Esophagus (tissue), 2 donors: ENCODE results near the gene HOXB7. TPM values are rescaled to one million over a fixed set of nuclear protein-coding genes. Genes with fewer than 3 reads are reported as not detected.

Source experiments
- H3K27ac ChIP-seq, 2 donors: one replicate each; pipeline ENCODE4 v1.5.1; 2013; ENCODE audit warnings: low read depth in 2 of 2, mild to moderate bottlenecking in 2 of 2, inconsistent platforms in 1 of 2, low read length in 1 of 2, moderate library complexity in 1 of 2
- H3K27me3 ChIP-seq, 2 donors: one replicate each; pipeline ENCODE4 v1.6.1; 2013; ENCODE audit warnings: low read length in 2 of 2, control low read depth in 1 of 2, mild to moderate bottlenecking in 1 of 2; ENCODE audit not compliant: insufficient read depth in 2 of 2, control insufficient read depth in 1 of 2
- H3K36me3 ChIP-seq, 2 donors: one replicate each; pipeline ENCODE4 v1.6.1; 2013; ENCODE audit warnings: low read length in 1 of 2; ENCODE audit not compliant: control insufficient read depth in 2 of 2, insufficient read depth in 2 of 2
- H3K4me1 ChIP-seq, 2 donors: one replicate each; pipeline ENCODE4 v1.6.1; 2013; ENCODE audit warnings: low read length in 1 of 2; ENCODE audit not compliant: control insufficient read depth in 2 of 2, insufficient read depth in 2 of 2
- H3K4me3 ChIP-seq, 2 donors: one replicate each; pipeline ENCODE4 v1.5.1; 2013; ENCODE audit warnings: low read length in 2 of 2, mild to moderate bottlenecking in 2 of 2, low read depth in 1 of 2, moderate library complexity in 1 of 2
- H3K9me3 ChIP-seq, 2 donors: one replicate each; pipeline ENCODE4 v1.6.1; 2013; ENCODE audit warnings: mild to moderate bottlenecking in 2 of 2, low read depth in 1 of 2, low read length in 1 of 2, moderate library complexity in 1 of 2; ENCODE audit not compliant: control insufficient read depth in 2 of 2, insufficient read depth in 1 of 2
- WGBS, 2 donors: extraction: QIAGEN DNeasy Blood & Tissue Kit; methylation state at CpG; one replicate each; pipeline ENCODE4 v1.1.7; 2013; 5-methylcytosine and 5-hydroxymethylcytosine counted together
- polyA plus RNA-seq, 2 donors: library from polyadenylated mRNA; stranded (reverse); fragments of 200-250 nt; gene quantifications; one replicate each; pipeline ENCODE4 v1.2.3, GENCODE V29; 2013
- donor health status: healthy with polysubstance abuse.
- donor health status: Bipolar disorder and iron deficiency.

HOXB7 gene
- polyA plus RNA-seq, 2 donors = 0.27 to 0.39 TPM

- Histone ChIP-seq H3K27ac (no peak overlapping the region), H3K36me3 (no peaks in the 10 kb centered on the region), H3K4me3 (peak overlapping the region in 1 of 2 donors; percentile 2), H3K9me3 (peaks cover 0 to 2% of the 10 kb centered on the region in 2 donors), H3K4me1 (peaks cover 10 to 11% of the 10 kb centered on the region in 2 donors), H3K27me3 (peaks cover 6 to 71% of the 10 kb centered on the region in 2 donors)
- WGBS, 2 donors = 2 to 3% methylated on average over 58 to 66 of the region's 66 CpGs
These were observed 14.0 kb upstream of the HOXB7 start for GRCh38 chr17:48624544-48625494.

- 26 to 29% methylated on average over 5 of the region's 5 CpGs for WGBS, 2 donors
- H3K4me3 ChIP-seq = no peak overlapping the region
- peaks cover 6 to 67% of the 10 kb centered on the region in 2 donors for H3K27me3 ChIP-seq
- H3K36me3 ChIP-seq = no peaks in the 10 kb centered on the region
- peaks cover 10 to 11% of the 10 kb centered on the region in 2 donors for H3K4me1 ChIP-seq
- peaks cover 0 to 2% of the 10 kb centered on the region in 2 donors for H3K9me3 ChIP-seq
- H3K27ac ChIP-seq = no peak overlapping the region
These were observed 13.3 kb upstream of the HOXB7 start for GRCh38 chr17:48624118-48624517.

DNA sequence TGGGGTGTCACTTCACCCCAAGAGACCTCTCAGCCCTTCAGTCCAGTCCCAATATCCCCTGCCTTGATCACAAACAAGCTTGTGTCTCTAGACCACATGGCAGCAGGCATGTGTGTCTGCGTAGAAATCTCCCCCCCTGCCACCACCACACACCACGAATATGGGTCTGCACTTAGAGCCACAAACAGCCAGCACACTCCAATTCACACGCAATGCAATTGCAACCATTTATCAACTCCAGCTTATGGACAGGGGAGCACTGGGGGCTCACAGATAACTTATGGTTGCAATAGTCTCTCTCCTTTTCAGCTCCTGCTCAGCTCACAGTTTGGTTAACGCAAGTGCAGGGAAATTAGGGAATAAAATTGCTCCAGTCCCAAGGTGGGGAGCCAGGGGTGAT is 12.8 kb upstream of the HOXB7 start:
- Histone ChIP-seq H3K27me3 (peaks cover 2 to 62% of the 10 kb centered on the region in 2 donors), H3K9me3 (peaks cover 0 to 2% of the 10 kb centered on the region in 2 donors), H3K4me1 (peaks cover 10 to 11% of the 10 kb centered on the region in 2 donors), H3K36me3 (no peaks in the 10 kb centered on the region), H3K27ac (no peak overlapping the region), H3K4me3 (no peak overlapping the region)
- WGBS, 2 donors = 24 to 25% methylated on average over 4 of the region's 4 CpGs

GRCh38 chr17:48622857-48623256 is 12.0 kb upstream of the HOXB7 start:
- Histone ChIP-seq H3K4me3 (no peak overlapping the region), H3K36me3 (no peaks in the 10 kb centered on the region), H3K9me3 (peaks cover 0 to 2% of the 10 kb centered on the region in 2 donors), H3K4me1 (peaks cover 10 to 11% of the 10 kb centered on the region in 2 donors), H3K27me3 (peaks cover 2 to 64% of the 10 kb centered on the region in 2 donors), H3K27ac (no peak overlapping the region)
- 30 to 36% methylated on average over 11 of the region's 11 CpGs for WGBS, 2 donors

- H3K27me3 ChIP-seq = peaks cover 11 to 64% of the 10 kb centered on the region in 2 donors
- no peak overlapping the region for H3K4me3 ChIP-seq
- no peaks in the 10 kb centered on the region for H3K36me3 ChIP-seq
- WGBS, 2 donors = 25 to 33% methylated on average over 41 of the region's 41 CpGs
- no peak overlapping the region for H3K27ac ChIP-seq
- H3K9me3 ChIP-seq = no peaks in the 10 kb centered on the region
- H3K4me1 ChIP-seq = peaks cover 10 to 11% of the 10 kb centered on the region in 2 donors
These were observed 10.9 kb upstream of the HOXB7 start for GRCh38 chr17:48621410-48622392.

GRCh38 chr17:48620461-48621139 is 9.8 kb upstream of the HOXB7 start:
- Histone ChIP-seq H3K9me3 (no peaks in the 10 kb centered on the region), H3K36me3 (no peaks in the 10 kb centered on the region), H3K27me3 (peaks cover 11 to 63% of the 10 kb centered on the region in 2 donors), H3K4me1 (peaks cover 7 to 8% of the 10 kb centered on the region in 2 donors), H3K27ac (no peak overlapping the region), H3K4me3 (no peak overlapping the region)
- WGBS, 2 donors = 47 to 50% methylated on average over 6 of the region's 6 CpGs

DNA sequence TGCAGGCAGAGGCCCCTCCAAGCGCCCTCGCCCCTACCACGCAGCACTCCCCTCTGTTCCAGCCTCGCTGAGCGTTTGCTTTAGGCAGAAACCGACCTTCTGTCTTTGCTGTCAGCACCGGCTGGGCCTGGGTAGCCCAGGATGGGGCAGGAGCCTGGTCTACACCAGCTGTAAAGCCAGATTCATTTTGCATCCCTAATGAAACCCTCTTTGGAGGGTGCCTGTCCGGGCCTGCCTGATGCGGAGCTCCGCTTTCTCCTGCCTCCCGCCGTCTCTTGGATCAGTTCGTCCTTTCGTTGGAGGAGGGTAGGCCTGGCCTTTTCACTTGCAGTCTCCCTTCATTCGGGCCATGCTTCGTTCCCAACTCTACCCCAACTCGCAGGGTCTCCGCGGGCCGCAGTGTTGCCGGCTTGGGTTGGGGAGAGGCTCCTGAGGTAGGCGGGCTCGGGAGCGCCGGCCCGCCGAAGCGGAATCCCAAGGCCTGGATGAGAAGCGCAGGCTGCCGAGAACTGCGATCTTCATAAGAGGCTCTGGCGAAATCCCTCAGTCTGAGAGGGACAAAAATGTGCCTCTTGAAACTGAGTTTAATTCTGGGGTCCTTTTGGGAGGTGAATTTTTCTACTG is 9.1 kb upstream of the HOXB7 start:
- WGBS, 2 donors = 35 to 37% methylated on average over 32 of the region's 32 CpGs
- Histone ChIP-seq H3K27ac (no peak overlapping the region), H3K27me3 (peaks cover 11 to 62% of the 10 kb centered on the region in 2 donors), H3K4me3 (no peak overlapping the region), H3K4me1 (peaks cover 1 to 3% of the 10 kb centered on the region in 2 donors), H3K9me3 (no peaks in the 10 kb centered on the region), H3K36me3 (no peaks in the 10 kb centered on the region)

DNA sequence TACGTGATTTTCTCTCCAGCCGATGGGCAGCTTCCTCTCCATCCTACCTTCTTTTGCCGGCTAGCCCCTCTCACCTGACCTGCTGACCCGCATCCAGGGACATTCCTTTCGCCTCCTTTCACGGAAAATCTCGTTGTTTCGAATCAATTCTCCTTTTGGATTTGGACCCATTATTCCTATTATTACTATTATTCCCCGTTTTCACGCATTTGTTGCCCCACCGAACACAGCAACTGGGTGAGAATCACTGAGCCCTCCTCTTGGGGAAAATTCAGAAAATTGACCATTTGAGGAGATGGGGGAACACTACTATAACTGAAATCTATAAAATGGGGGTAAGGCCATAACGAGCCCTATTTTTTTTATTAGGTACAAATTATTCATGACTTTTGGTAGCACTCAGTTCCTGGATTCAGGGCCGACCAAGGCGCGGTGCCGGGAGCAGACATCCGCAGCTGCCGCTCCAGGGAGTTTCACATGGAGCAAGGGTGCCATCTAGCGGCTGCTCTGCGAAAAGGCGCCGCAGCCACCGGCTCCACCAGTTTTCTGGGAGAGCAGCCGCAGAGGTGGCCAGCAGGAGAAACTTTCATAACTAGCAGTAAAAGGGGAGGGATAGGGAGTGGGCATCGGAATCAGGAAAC is 7.6 kb upstream of the HOXB7 start:
- no peak overlapping the region for H3K4me3 ChIP-seq
- peaks cover 4% of the 10 kb centered on the region in 2 donors for H3K4me1 ChIP-seq
- WGBS, 2 donors = 4% methylated on average over 25 of the region's 25 CpGs

More for the DNA sequence above, 7.6 kb upstream of the HOXB7 start:
- Histone ChIP-seq H3K36me3 (no peaks in the 10 kb centered on the region), H3K27ac (no peak overlapping the region), H3K9me3 (no peaks in the 10 kb centered on the region), H3K27me3 (peaks cover 16 to 59% of the 10 kb centered on the region in 2 donors)
